Head of caudate nucleus (tissue), 42 donors: ENCODE results near the gene KRI1.
A peak's percentile ranks its signal among the peaks of the same experiment; 100 is the strongest.
"Not testable (repeated sequence)": the region's sequence is repeated elsewhere in the genome, so short reads cannot be mapped to it uniquely, and the experiment has no call there.

Experiments used
- DNase-seq, 42 donors: peaks; one replicate each; pipeline versions ENCODE4 v3.0.0 to v3.0.0-alpha.2; 2020 to 2021; ENCODE audit warnings: mixed read lengths in 7 of 42
- intact Hi-C: fragments of 100-400 bp; cut with DNase I; formaldehyde crosslinking; loops from one replicate; pipeline ENCODE4 v1.15.0; 2022

The KRI1 gene

DNA sequence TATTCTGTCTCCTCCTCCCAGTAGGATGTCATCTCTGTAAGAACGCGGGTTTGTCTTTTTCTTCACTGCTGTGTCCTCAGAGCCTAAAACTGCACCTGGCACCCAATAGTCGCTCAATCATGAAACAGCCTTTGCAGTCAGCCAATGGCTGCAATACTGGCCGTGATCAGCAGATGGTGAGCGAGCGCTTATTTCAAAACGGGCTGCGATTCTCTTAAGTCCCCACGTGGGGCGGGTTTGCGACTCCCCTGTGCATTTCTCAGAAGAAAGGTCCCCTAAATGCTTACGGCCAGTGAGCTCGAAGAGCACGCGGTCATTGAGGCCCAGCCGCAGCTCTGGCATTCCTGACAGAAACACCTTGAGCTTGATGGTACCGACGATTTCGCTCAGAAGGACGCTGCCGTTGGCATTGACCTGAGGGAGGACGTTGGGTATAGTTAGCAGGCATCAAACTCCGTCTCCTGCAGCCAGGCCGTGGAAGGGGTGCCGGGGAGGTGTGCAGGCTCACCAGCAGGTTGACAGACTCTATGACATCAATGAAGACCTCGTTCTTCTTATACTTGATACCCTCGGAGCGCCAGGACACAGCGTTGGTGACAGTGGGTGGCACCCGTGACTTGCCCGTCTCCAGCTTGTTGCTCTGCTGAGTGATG lies 15.3 kb upstream of the KRI1 start:
- DNase-seq = peak; percentile 81 to 96 (median 91)
- intact Hi-C loops = loop anchor here (2.0 kb wide), 1 partner anchor 64 kb away; no protein-coding TSS in a partner anchor

DNA sequence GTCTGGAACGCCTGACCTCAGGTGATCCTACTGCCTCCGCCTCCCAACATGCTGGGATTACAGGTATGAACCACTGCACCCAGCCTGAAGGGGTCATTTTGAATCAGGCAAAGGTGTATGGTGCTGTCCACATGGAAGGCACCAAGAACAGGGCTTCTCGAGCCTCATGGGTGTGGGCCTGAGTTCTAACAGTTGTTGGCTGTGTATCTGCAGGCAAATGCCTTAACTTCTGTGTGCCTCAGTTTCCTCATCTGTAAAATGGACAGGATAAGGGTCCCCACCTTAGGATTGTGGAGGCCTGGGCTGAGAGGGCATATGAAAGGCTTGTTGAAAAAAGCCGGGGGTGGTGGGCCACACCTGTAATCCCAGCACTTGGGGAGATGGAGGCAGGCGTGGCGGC lies 12.1 kb upstream of the KRI1 start:
- intact Hi-C loops = no loop called here
- DNase-seq = no peak

GRCh38 chr19:10575011-10575716 lies 9.4 kb upstream of the KRI1 start:
- DNase-seq = no peak
- intact Hi-C loops = no loop called here

- no peak for DNase-seq
- intact Hi-C loops = no loop called here
Measured at GRCh38 chr19:10574462-10574861, 8.7 kb upstream of the KRI1 start.

DNA sequence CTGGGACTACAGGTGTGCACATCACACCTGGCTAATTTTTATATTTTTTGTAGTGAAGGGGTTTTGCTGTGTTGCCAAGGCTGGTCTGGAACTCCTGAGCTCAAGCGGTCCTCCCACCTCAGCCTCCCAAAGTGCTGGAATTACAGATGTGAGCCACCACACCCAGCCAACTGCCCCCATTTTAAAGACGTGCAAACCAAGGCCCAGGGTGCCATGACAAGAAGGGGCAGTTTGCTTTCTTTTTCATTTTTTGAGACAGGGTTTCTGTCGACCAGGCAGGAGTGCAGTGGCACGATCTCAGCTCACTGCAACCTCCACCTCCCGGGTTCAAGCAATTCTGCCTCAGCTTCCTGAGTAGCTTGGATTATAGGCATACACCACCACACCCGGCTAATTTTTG lies 8.0 kb upstream of the KRI1 start:
- DNase-seq, intact Hi-C loops: not testable (repeated sequence)

- intact Hi-C loops = loop anchor here (5.0 to 10.0 kb wide), 2 partner anchors 67 to 164 kb away; partner anchors contain the start of genes CDC37 and KEAP1
- DNase-seq = peak; percentile 98 to 100 (median 100)
Measured at GRCh38 chr19:10568826-10569651, 3.2 kb upstream of the KRI1 start, which contains the start of gene CDKN2D. Gene CDKN2D (minus strand): TSS chr19:10568979. CDS start chr19:10568653, 326 bp downstream.

DNA sequence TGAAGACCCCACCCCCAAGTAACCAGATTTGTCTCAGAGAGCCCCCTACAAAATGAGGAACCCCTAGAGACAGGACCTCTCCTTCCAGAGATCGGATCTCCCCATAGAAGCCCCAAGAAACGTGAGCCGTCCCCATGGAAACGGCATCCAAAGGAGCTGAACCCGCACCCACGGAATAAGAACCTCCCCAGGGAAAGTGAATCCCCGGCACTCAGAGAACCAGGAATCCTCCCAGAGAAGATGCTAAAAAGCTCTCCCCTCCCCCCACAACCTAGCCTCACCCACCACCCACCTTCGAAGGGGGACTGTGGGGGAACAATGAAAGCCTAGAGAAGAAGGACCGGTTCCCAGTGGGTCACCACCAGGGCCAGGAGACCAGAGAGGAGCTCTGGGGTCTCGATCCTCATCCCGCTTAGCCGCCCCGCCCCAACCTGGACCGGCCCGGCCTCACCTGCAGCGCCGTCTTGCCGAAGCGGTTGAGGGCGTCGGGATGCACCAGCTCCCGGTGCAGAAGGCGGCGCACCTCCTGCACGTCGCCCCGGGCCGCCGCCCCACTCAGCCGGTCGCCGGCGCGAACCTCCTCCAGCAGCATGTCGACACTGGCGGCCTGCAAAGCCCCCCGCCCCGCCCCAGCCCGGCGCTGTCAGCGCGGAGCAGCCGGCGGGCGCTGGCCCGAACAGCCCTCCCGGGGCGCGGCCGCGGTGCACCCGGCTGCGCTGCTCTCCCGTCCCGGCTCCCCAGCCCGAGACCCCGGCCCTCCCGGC lies 2.4 kb upstream of the KRI1 start:
- intact Hi-C loops = loop anchor here (5.0 to 10.0 kb wide), 2 partner anchors 66 to 163 kb away; partner anchors contain the start of genes CDC37 and KEAP1
- DNase-seq = peak in 36 of 42 donors; percentile 12 to 67 (median 51)

- DNase-seq = no peak
- intact Hi-C loops = loop anchor here (5.0 to 10.0 kb wide), 2 partner anchors 65 to 163 kb away; partner anchors contain the start of genes CDC37 and KEAP1
Measured at GRCh38 chr19:10567656-10568055, 1.8 kb upstream of the KRI1 start.

DNA sequence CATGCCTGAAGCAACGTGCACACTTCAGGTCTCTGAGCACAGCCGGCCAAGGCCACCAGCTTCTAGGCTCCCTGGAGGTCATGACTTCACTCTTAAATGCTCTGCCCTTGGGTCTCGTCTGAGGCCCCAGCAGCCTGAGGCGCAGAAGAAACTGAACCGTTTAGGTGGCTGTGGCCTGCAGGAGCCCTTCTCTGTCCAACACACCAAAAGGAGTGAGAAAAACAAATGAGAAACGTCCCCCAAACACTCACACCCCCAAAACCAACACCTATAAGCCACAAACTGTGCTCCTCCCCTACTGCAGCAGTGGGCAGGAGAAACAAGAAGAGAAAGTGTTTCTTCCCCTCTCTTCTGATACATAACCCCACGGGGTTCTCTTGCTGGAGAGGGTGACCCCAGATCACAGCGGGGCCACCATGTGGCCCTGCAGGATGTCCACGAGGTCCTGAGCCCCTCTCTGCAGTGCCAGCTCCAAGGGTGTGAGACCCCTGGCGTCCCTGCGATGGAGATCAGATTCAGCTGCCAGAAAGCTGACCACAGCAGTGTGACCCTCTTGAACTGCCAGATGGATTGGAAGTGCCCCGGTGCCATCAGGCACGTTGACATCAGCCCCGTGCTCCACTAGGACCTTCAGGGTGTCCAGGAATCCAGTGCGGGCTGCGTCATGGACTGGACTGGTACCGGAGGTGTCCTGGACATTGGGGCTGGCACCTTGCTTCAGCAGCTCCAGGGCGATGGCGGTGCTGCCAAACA lies 1.0 kb upstream of the KRI1 start:
- intact Hi-C loops = loop anchor here (5.0 to 10.0 kb wide), 2 partner anchors 65 to 162 kb away; partner anchors contain the start of genes CDC37 and KEAP1
- DNase-seq = no peak

DNA sequence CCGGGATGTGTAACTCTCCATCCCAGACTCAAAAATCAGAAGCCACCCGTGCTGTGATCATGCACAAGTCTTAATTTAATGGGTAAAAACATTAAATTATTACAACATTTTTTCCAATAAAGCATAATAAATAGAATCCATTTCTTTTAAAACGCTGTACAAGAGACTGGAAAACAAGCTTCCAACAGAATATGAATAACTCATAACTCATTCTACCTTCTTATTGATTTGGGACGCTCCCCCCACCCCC lies 523 bp upstream of the KRI1 start:
- no peak for DNase-seq
- intact Hi-C loops = loop anchor here (5.0 to 10.0 kb wide), 2 partner anchors 64 to 162 kb away; partner anchors contain the start of genes CDC37 and KEAP1

DNA sequence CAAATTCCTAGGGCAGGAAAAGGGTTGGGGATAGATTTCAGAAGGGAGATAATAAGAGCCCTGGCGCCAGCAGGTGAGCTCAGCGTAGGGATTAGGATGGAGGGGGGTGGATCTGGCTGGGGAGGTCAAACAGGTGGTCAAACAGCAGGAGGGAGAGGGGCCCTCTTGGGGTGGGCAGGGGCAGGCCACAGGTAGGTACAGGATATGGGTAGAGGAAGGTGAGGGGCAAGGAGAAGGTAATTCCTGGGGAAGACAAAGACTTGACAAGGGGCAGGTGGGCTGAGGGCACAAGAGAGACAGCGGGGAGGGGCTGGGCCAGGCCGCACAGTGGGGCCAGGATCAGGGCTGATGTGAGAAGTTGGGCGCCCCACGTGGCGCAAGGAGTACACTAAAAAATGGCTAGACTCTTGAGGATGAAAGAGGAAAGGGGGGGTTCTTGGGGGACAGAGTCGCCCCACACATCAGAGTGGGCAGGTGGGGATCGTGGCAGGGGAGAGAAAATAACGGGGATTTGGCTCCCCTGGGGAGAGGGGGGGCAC lies 713 bp downstream of the KRI1 start:
- DNase-seq = peak in 22 of 42 donors; percentile 26 to 57 (median 42)
- intact Hi-C loops = loop anchor here (5.0 to 10.0 kb wide), 2 partner anchors 63 to 160 kb away; partner anchors contain the start of genes CDC37 and KEAP1

GRCh38 chr19:10562609-10563008 lies 3.2 kb downstream of the KRI1 start:
- intact Hi-C loops = loop anchor here (10.0 kb wide), 1 partner anchor 158 kb away; the partner anchor contains the start of gene CDC37
- DNase-seq = no peak

GRCh38 chr19:10560154-10560553 lies 5.7 kb downstream of the KRI1 start:
- no peak for DNase-seq
- intact Hi-C loops = loop anchor here (10.0 kb wide), 1 partner anchor 155 kb away; the partner anchor contains the start of gene CDC37

DNA sequence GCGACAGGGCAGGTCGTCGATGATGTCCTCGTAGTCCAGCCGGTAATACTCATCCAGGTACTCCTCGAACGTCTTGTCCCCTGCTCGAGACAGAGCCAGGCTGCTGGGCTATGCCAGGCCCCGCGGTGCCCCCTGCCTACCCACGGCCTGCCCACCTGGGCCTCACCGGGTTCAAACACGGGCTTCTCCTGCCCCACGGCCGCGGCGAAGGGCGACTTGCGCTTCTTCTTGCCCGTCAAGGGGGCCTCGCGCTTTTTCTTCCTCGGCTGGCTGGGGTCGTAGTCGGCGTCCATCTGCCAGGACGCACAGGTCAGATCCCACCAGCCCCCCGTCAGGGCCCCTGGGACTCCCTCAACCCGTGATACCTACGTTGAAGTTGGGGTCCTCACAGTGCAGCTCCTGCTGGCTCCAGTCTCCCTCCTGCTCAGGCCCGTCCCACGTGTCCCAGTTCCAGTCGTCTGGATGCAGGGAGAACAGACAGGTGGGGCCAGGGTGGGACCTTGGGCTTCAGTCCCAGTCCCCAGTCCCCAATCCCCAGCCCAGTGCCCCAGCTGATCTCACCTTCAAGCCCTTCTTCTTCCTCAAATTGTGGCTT lies 8.1 kb downstream of the KRI1 start:
- intact Hi-C loops = no loop called here
- no peak for DNase-seq

- intact Hi-C loops = no loop called here
- no peak for DNase-seq
Measured at GRCh38 chr19:10555610-10555973, 10.2 kb downstream of the KRI1 start.

GRCh38 chr19:10554760-10555609 lies 10.8 kb downstream of the KRI1 start:
- intact Hi-C loops = no loop called here
- no peak for DNase-seq
